H9 (cell line): ENCODE data around the gene TVP23B. TPM values are rescaled to one million over a fixed set of nuclear protein-coding genes. Genes with fewer than 3 reads are reported as not detected.
"Not testable (repeated sequence)": the region's sequence is repeated elsewhere in the genome, so short reads cannot be mapped to it uniquely, and the experiment has no call there.

Experiments used
- DNase-seq: peaks from one replicate; pipeline ENCODE4 v3.0.0-alpha.2; 2017
- H2AFZ ChIP-seq: one replicate; pipeline ENCODE4 v1.6.1; 2013; ENCODE audit warnings: mild to moderate bottlenecking, low read length, control low read depth, moderate library complexity
- H2AK5ac ChIP-seq: 2 replicates; pipeline ENCODE4 v1.6.1; 2013; ENCODE audit warnings: low read length, control low read depth, mixed read lengths; ENCODE audit not compliant: insufficient read length
- H2BK120ac ChIP-seq: one replicate; pipeline ENCODE4 v1.6.1; 2013; ENCODE audit warnings: low read depth, mild to moderate bottlenecking, low read length, control low read depth, inconsistent platforms; ENCODE audit not compliant: poor library complexity, severe bottlenecking
- H2BK12ac ChIP-seq: 2 replicates; pipeline ENCODE4 v1.6.1; 2013; ENCODE audit warnings: low read length, control low read depth, mixed read lengths, low read depth; ENCODE audit not compliant: insufficient read length
- H2BK15ac ChIP-seq: 2 replicates; pipeline ENCODE4 v1.6.1; 2013; ENCODE audit warnings: low read depth, low read length, control low read depth
- H2BK20ac ChIP-seq: one replicate; pipeline ENCODE4 v1.6.1; 2013; ENCODE audit warnings: low read depth, mild to moderate bottlenecking, low read length, control low read depth, inconsistent platforms; ENCODE audit not compliant: poor library complexity, severe bottlenecking
- H2BK5ac ChIP-seq: 2 replicates; pipeline ENCODE4 v1.6.1; 2013; ENCODE audit warnings: low read length, control low read depth, mixed read lengths; ENCODE audit not compliant: insufficient read length
- H3K14ac ChIP-seq: 2 replicates; pipeline ENCODE4 v1.6.1; 2013; ENCODE audit warnings: low read length, control low read depth; ENCODE audit not compliant: insufficient read depth
- H3K18ac ChIP-seq: 2 replicates; pipeline ENCODE4 v1.6.1; 2013; ENCODE audit warnings: low read depth, mild to moderate bottlenecking, mixed read lengths, low read length, control low read depth; ENCODE audit not compliant: insufficient read length
- H3K23ac ChIP-seq: 2 replicates; pipeline ENCODE4 v1.6.1; 2013; ENCODE audit warnings: low read length, control low read depth, mixed read lengths, low read depth; ENCODE audit not compliant: insufficient read length
- H3K23me2 ChIP-seq: 2 replicates; pipeline ENCODE4 v1.6.1; 2013; ENCODE audit warnings: low read depth, mild to moderate bottlenecking, mixed read lengths, low read length, control low read depth; ENCODE audit not compliant: insufficient read length, poor library complexity, severe bottlenecking
- H3K27ac ChIP-seq: 2 replicates; pipeline ENCODE4 v1.5.1; 2013; ENCODE audit warnings: low read length, control low read depth, mixed read lengths, low read depth; ENCODE audit not compliant: insufficient read length
- H3K27me3 ChIP-seq: 2 replicates; pipeline ENCODE4 v1.6.1; 2013; ENCODE audit warnings: low read length, control low read depth, inconsistent platforms; ENCODE audit not compliant: insufficient read depth
- H3K4ac ChIP-seq: 2 replicates; pipeline ENCODE4 v1.6.1; 2013; ENCODE audit warnings: low read depth, mild to moderate bottlenecking, control low read depth, inconsistent platforms, low read length, moderate library complexity
- H3K4me1 ChIP-seq: 2 replicates; pipeline ENCODE4 v1.6.1; 2013; ENCODE audit warnings: low read length, control low read depth, inconsistent platforms; ENCODE audit not compliant: insufficient read depth
- H3K4me2 ChIP-seq: 2 replicates; pipeline ENCODE4 v1.6.1; 2013; ENCODE audit warnings: low read length, control low read depth, mixed read lengths; ENCODE audit not compliant: insufficient read length, insufficient read depth
- H3K56ac ChIP-seq: 2 replicates; pipeline ENCODE4 v1.6.1; 2013; ENCODE audit warnings: low read depth, mild to moderate bottlenecking, mixed read lengths, low read length, control low read depth; ENCODE audit not compliant: insufficient read length
- H3K79me1 ChIP-seq: 2 replicates; pipeline ENCODE4 v1.6.1; 2013; ENCODE audit warnings: low read depth, mild to moderate bottlenecking, moderate library complexity, low read length, control low read depth, inconsistent platforms; ENCODE audit not compliant: insufficient read depth, poor library complexity, severe bottlenecking
- H3K79me2 ChIP-seq: 2 replicates; pipeline ENCODE4 v1.6.1; 2013; ENCODE audit warnings: low read length, control low read depth, inconsistent platforms; ENCODE audit not compliant: insufficient read depth
- H3K9ac ChIP-seq: 2 replicates; pipeline ENCODE4 v1.6.1; 2013; ENCODE audit warnings: low read length, control low read depth, mixed read lengths; ENCODE audit not compliant: insufficient read length; ENCODE audit errors: extremely low read depth
- H3K9me3 ChIP-seq: one replicate; pipeline ENCODE4 v1.6.1; 2013; ENCODE audit warnings: low read depth, low read length, inconsistent platforms; ENCODE audit not compliant: control insufficient read depth
- H3T11ph ChIP-seq: one replicate; pipeline ENCODE4 v1.6.1; 2013; ENCODE audit warnings: mild to moderate bottlenecking, low read length, control low read depth, inconsistent platforms
- H4K20me1 ChIP-seq: one replicate; pipeline ENCODE4 v1.6.1; 2013; ENCODE audit not compliant: control insufficient read depth, insufficient read length, insufficient read depth
- H4K5ac ChIP-seq: 2 replicates; pipeline ENCODE4 v1.6.1; 2013; ENCODE audit warnings: low read depth, mild to moderate bottlenecking, mixed read lengths, low read length, control low read depth; ENCODE audit not compliant: insufficient read length
- H4K8ac ChIP-seq: replicated peaks from 2 replicates; pipeline ENCODE4 v1.6.1; 2013; ENCODE audit warnings: low read length, control low read depth, mixed read lengths, low read depth; ENCODE audit not compliant: insufficient read length
- H4K91ac ChIP-seq: 2 replicates; pipeline ENCODE4 v1.6.1; 2013; ENCODE audit warnings: low read depth, mild to moderate bottlenecking, moderate library complexity, mixed read lengths, low read length, control low read depth; ENCODE audit not compliant: insufficient read length
- H3K27ac Mint-ChIP-seq, 3 experiments: 2 replicates in 2 of 3; 3 replicates in 1 of 3; pipeline ENCODE4 v1.8.0; 2020 to 2021; ENCODE audit warnings: mixed read lengths in 3 of 3, mild to moderate bottlenecking in 1 of 3, moderate library complexity in 1 of 3
- H3K27me3 Mint-ChIP-seq: 2 replicates; pipeline ENCODE4 v1.8.0; 2021; ENCODE audit warnings: low read depth, mild to moderate bottlenecking, moderate library complexity, mixed read lengths
- H3K36me3 Mint-ChIP-seq, 3 experiments: 2 replicates in 2 of 3; 3 replicates in 1 of 3; pipeline ENCODE4 v1.8.0; 2020 to 2021; ENCODE audit warnings: low read depth in 3 of 3, mixed read lengths in 3 of 3; ENCODE audit not compliant: insufficient read depth in 1 of 3
- H3K4me1 Mint-ChIP-seq, 2 experiments: 2 replicates each; pipeline ENCODE4 v1.8.0; 2020; ENCODE audit warnings: mixed read lengths in 2 of 2
- H3K4me3 Mint-ChIP-seq, 2 experiments: 2 replicates in 1 of 2; 3 replicates in 1 of 2; pipeline ENCODE4 v1.8.0; 2020 to 2021; ENCODE audit warnings: mild to moderate bottlenecking in 2 of 2, mixed read lengths in 2 of 2, moderate library complexity in 1 of 2
- H3K9me3 Mint-ChIP-seq, 2 experiments: 2 replicates in 1 of 2; 3 replicates in 1 of 2; pipeline ENCODE4 v1.8.0; 2020; ENCODE audit warnings: mild to moderate bottlenecking in 2 of 2, mixed read lengths in 2 of 2, moderate library complexity in 1 of 2
- WGBS: extraction: QIAGEN DNeasy Blood & Tissue Kit; methylation state at CpG from one replicate; pipeline ENCODE4 v1.1.7; 2013; ENCODE audit warnings: missing lambda C conversion rate, low lambda C conversion rate, mixed read lengths; ENCODE audit not compliant: insufficient read length; ENCODE audit errors: extremely low coverage; 5-methylcytosine and 5-hydroxymethylcytosine counted together
- long read RNA-seq: library from polyadenylated mRNA; unstranded; transcript quantifications from one replicate; pipeline ENCODE4 v2.0.0, GENCODE V29; 2020
- total RNA-seq: library from RNA; stranded (reverse); gene quantifications from 2 replicates; pipeline ENCODE4 v1.2.1, GENCODE V29; 2021

The TVP23B gene
- 18.7 and 20.5 TPM in 2 replicates for total RNA-seq
- long read RNA-seq, transcript TVP23B-201 (7 exons, 2,064 nt) = major isoform, 145 of 192 reads
- long read RNA-seq, transcript TVP23B-202 (7 exons, 2,989 nt) = minor isoform, 5 of 192 reads
- long read RNA-seq, partial matches to known transcripts = 23 of 192 reads
- long read RNA-seq, other reads (novel, unspliced or antisense) = 11 of 192 reads

DNA sequence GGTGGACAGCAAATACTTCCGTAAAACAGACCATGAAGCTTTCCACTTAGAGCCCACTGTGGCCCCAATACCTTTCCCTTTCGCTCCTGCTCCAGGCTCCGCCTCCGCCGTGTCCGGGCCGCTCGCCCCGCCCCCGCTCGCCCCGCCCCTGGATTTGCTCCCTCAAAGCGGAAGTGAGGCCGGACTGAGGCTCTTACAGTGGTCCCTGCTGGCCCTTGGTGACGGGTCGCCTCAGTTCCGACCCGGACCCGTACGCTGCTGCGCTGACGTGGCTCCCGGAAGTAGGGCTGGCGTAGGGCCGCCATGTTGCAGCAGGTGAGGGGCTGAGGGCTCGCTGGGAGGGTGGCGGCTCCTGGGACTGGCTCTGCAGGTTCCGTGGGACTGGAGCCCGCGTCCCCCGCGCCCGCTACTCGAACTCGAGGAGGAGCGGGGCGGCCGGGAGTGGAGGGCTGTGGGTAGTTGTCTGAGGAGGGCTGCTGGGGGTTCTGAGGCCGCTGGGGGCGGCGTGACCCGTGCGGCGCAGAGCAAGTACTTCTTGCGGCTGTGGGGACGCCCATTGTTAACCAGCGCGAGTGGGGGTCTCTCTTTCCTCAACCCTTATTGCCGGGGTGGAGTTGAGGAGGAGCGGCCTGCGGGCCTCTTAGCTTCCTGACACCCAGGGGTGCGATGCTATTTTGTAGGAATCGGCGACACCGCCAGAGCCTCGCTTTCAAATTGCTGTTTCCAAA lies at the start of gene TVP23B:
TVP23B (plus strand) TSS at position 193 of the 728 bp plus-strand sequence; CDS start at position 304, 111 bp downstream.
- H3K56ac ChIP-seq, H3K18ac ChIP-seq: not testable (repeated sequence)
- peaks cover 2 to 12% (median 8%) of the 10 kb centered on the region in 3 experiments; a peak in 5 of 7 replicates for H3K36me3 Mint-ChIP-seq

GRCh38 chr17:18732438-18732837 lies 48.5 kb upstream of the TVP23B start:
- not testable (repeated sequence) for H3K23me2 ChIP-seq, H3K27ac Mint-ChIP-seq, DNase-seq, H3K23ac ChIP-seq, H3K36me3 Mint-ChIP-seq, H3K4me1 Mint-ChIP-seq, H3K4ac ChIP-seq, H3K56ac ChIP-seq, H3K18ac ChIP-seq, H2AK5ac ChIP-seq, H2BK120ac ChIP-seq, H3K27me3 Mint-ChIP-seq, H3K79me2 ChIP-seq, H3K4me3 Mint-ChIP-seq, H2BK5ac ChIP-seq, H4K20me1 ChIP-seq, H2AFZ ChIP-seq, H4K5ac ChIP-seq, H3K4me2 ChIP-seq, H2BK20ac ChIP-seq, H2BK15ac ChIP-seq, H3K79me1 ChIP-seq, H3K4me1 ChIP-seq, H3K27ac ChIP-seq, H3K9ac ChIP-seq, H3K27me3 ChIP-seq, H3K9me3 ChIP-seq, H3K9me3 Mint-ChIP-seq, H3T11ph ChIP-seq, H4K91ac ChIP-seq, H2BK12ac ChIP-seq, H4K8ac ChIP-seq, H3K14ac ChIP-seq
- WGBS = no CpG with 5 or more reads among the region's 1 CpG

More for the DNA sequence above, at the start of gene TVP23B:
- H2BK120ac ChIP-seq, H3K14ac ChIP-seq, H3K4ac ChIP-seq, H3K27me3 Mint-ChIP-seq, H3K4me2 ChIP-seq, H2AK5ac ChIP-seq, H2BK20ac ChIP-seq, H3K23ac ChIP-seq, H2BK5ac ChIP-seq, H3K4me1 ChIP-seq, H2BK12ac ChIP-seq, H2AFZ ChIP-seq, H3K9me3 ChIP-seq, H3T11ph ChIP-seq, H4K20me1 ChIP-seq, H2BK15ac ChIP-seq, H4K91ac ChIP-seq, H3K27me3 ChIP-seq, H3K79me1 ChIP-seq, H3K9ac ChIP-seq, H4K5ac ChIP-seq, H3K79me2 ChIP-seq, H3K23me2 ChIP-seq, H3K9me3 Mint-ChIP-seq, H4K8ac ChIP-seq, H3K27ac ChIP-seq: not testable (repeated sequence)
- WGBS = no CpG with 5 or more reads among the region's 56 CpGs
- peak; percentile 99 for DNase-seq
- Mint-ChIP-seq H3K4me1 (peaks cover 11 to 22% of the 10 kb centered on the region in 2 experiments), H3K4me3 (peak within 1 kb of the TSS; percentile 76 to 90), H3K27ac (peak within 1 kb of the TSS in 1 of 3 experiments; percentile 95; a peak in 1 of 7 replicates)
